ENCODE data around the gene SHC2.

Gene SHC2

GRCh38 chr19:491146-491741 lies 30.4 kb upstream of the SHC2 start:
- peak in 1 of 2 donors; percentile 24 for DNase-seq (ENCODE audit: low read depth in 2 of 2)
- no peak overlapping the region for H3K4me3 ChIP-seq (replicated peaks in 1 of 2; ENCODE audit: low read depth in 2 of 2, low read length in 2 of 2)
- no peak for TF ChIP-seq CTCF (IDR thresholded peaks at IDR 0.05; ENCODE audit: low read depth, low read length)

- H3K4me3 ChIP-seq (replicated peaks in 1 of 2; ENCODE audit: low read depth in 2 of 2, low read length in 2 of 2): peak overlapping the region; percentile 63 to 78
- DNase-seq (ENCODE audit: low read depth in 2 of 2): peak; percentile 42 to 48
- no peak for TF ChIP-seq CTCF (IDR thresholded peaks at IDR 0.05; ENCODE audit: low read depth, low read length)
Observed at GRCh38 chr19:489418-490196, 28.8 kb upstream of the SHC2 start.

GRCh38 chr19:488505-489417 lies 27.9 kb upstream of the SHC2 start:
- peak; percentile 94 to 97 for DNase-seq (ENCODE audit: low read depth in 2 of 2)
- no peak for TF ChIP-seq CTCF (IDR thresholded peaks at IDR 0.05; ENCODE audit: low read depth, low read length)
- H3K4me3 ChIP-seq (replicated peaks in 1 of 2; ENCODE audit: low read depth in 2 of 2, low read length in 2 of 2): peak overlapping the region; percentile 70 to 78

GRCh38 chr19:485583-486236 lies 24.9 kb upstream of the SHC2 start:
- DNase-seq (ENCODE audit: low read depth in 2 of 2): peak; percentile 11 to 67
- TF ChIP-seq CTCF (IDR thresholded peaks at IDR 0.05; ENCODE audit: low read depth, low read length): no peak
- no peak overlapping the region for H3K4me3 ChIP-seq (replicated peaks in 1 of 2; ENCODE audit: low read depth in 2 of 2, low read length in 2 of 2)

GRCh38 chr19:485077-485476 lies 24.2 kb upstream of the SHC2 start:
- no peak for DNase-seq (ENCODE audit: low read depth in 2 of 2)
- no peak for TF ChIP-seq CTCF (IDR thresholded peaks at IDR 0.05; ENCODE audit: low read depth, low read length)
- no peak overlapping the region for H3K4me3 ChIP-seq (replicated peaks in 1 of 2; ENCODE audit: low read depth in 2 of 2, low read length in 2 of 2)

- no peak for DNase-seq (ENCODE audit: low read depth in 2 of 2)
- no peak overlapping the region for H3K4me3 ChIP-seq (replicated peaks in 1 of 2; ENCODE audit: low read depth in 2 of 2, low read length in 2 of 2)
- TF ChIP-seq CTCF (IDR thresholded peaks at IDR 0.05; ENCODE audit: low read depth, low read length): no peak
Observed at GRCh38 chr19:484494-484893, 23.7 kb upstream of the SHC2 start.

All from cardiac fibroblast (primary cell).